ENCODE results near the gene CDK9.
"Not testable (repeated sequence)": the region's sequence is repeated elsewhere in the genome, so short reads cannot be mapped to it uniquely, and the experiment has no call there.

CDK9 gene

GRCh38 chr9:127826253-127826913 is 40.5 kb downstream of the CDK9 start:
- DNase-seq (ENCODE audit: low read depth) = no peak

- DNase-seq (ENCODE audit: low read depth) = no peak
Observed at GRCh38 chr9:127828262-127829031, 42.6 kb downstream of the CDK9 start.

DNA sequence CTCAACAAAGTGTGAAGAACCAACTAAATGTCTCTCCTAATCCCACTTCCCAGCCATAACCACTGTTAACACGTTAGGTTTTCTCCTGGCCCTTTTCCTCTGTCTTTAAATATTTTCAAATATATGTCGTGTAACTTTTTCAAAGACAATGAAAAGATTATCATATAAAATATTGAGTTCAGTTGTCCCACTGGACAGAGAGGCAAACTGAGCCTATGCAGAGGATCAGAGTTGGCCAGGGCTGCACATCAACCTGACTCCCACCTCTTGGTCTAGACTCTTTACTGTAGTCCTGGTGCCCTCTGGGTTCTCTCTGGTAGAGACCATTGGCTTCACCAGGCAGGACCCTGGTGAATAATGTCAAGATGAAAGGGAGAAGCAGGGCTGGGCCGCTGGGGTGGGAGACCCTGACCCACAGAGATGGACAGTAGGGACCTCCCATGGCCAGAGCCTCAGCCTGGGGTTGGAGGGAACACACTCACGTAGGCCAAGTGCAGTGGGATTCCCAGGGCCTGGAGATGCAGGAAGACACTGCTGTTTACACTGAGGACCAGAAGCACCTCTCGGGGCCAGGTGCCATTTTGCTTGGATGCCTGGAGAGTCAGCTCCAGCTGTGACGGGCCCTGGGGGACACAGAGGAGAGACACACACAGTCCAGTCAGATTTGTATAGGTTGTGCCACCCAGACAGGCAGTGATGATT is 43.5 kb downstream of the CDK9 start:
- DNase-seq (ENCODE audit: low read depth) = no peak

DNA sequence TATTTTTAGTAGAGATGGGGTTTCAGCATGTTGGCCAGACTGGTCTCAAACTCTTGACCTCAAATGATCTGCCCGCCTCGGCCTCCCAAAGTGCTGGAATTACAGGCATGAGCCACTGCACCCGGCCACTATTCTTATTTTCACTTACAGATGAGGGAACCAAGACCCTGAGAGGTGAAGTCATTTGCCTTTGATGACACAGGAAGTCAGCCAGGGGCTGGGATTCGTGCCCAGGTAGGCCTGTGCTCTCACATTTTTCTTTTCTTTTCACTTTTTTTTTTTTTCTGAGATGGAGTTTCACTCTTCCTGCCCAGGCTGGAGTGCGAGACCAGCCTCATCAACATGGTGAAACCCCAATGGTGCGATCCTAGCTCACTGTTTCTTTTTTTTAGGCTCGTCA is 46.4 kb downstream of the CDK9 start:
- DNase-seq (ENCODE audit: low read depth) = no peak

- DNase-seq (ENCODE audit: low read depth) = no peak
Observed at GRCh38 chr9:127833555-127833954, 47.7 kb downstream of the CDK9 start.

- DNase-seq (ENCODE audit: low read depth) = no peak
Observed at GRCh38 chr9:127835991-127836516, 50.2 kb downstream of the CDK9 start.

DNA sequence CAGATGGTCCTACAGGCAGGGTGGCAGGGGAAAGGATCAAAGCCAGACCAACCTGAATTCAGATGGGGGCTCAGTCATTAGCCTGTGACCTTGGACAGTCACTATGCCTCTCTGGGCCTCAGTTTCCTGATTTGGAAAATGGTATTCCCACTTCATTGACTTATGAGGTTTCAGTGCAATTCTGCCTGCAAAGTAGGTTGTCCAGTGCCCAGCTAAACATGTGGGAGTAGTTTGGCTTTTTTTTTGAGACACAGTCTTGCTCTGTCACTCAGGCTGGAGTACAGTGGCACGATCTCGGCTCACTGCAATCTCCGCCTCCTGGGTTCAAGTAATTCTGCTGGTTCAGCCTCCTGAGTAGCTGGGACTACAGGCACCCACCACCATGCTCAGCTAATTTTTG is 50.7 kb downstream of the CDK9 start:
- not testable (repeated sequence) for DNase-seq (ENCODE audit: low read depth)

DNA sequence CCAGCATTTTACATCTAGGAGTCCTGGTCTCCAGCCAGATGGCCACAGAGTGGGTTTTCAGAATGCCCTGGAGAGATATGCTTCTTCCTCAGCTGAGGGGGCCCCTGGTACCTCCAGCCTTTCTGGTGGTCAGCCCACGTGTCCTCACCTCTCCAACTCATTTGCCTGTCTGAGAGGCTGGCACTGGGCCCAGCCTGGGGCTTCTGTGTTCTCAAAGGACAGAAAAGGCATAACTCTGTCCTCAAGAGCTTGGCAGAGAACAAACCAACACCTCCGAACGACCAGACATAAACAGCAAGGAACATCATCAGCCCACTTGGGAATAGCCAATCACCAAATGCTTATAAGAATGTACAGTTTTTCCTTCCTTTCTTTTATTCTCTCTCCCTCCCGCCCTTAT is 51.5 kb downstream of the CDK9 start:
- DNase-seq (ENCODE audit: low read depth) = no peak

GRCh38 chr9:127838375-127839078 is 52.7 kb downstream of the CDK9 start:
- DNase-seq (ENCODE audit: low read depth) = no peak

Measured in stimulated activated CD8-positive, alpha-beta memory T cell treated with anti-CD3 and anti-CD28 coated beads, Interleukin-12 subunit alpha, Interleukin-12 subunit beta, amount 100 ng/mL, for 4 hours (primary cell).